SK-N-SH treated with all-trans-retinoic acid at 6 μM for 48 hours (cell line): ENCODE results near the gene ADAMTSL1.

Experiments used
- ATAC-seq: fragments of 200-7000 bp; cut with Tn5 transposase; 3 replicates; pipeline ENCODE4 v1.9.1; 2020; ENCODE audit warnings: mild to moderate bottlenecking, moderate library complexity
- BACH2 ChIP-seq: fragments of 250-450 bp; sonication (Bioruptor Pico); IDR thresholded peaks from 2 replicates; pipeline ENCODE4 v1.9.0; 2021; ENCODE audit warnings: mild to moderate bottlenecking, borderline replicate concordance
- CSDC2 ChIP-seq: fragments of 250-450 bp; sonication (Bioruptor Pico); IDR thresholded peaks from 2 replicates; pipeline ENCODE4 v1.5.0; 2020; ENCODE audit warnings: mild to moderate bottlenecking, moderate library complexity
- CSRNP3 ChIP-seq: fragments of 250-450 bp; sonication (Bioruptor Pico); IDR thresholded peaks from 2 replicates; pipeline ENCODE4 v1.5.1; 2021; ENCODE audit warnings: mild to moderate bottlenecking, moderate library complexity
- ESRRG ChIP-seq: fragments of 250-450 bp; sonication (Bioruptor Pico); IDR thresholded peaks from 2 replicates; pipeline ENCODE4 v1.6.1; 2021; ENCODE audit warnings: mild to moderate bottlenecking
- GLIS3 ChIP-seq: fragments of 250-450 bp; sonication (Bioruptor Pico); IDR thresholded peaks from 2 replicates; pipeline ENCODE4 v1.5.0; 2020; ENCODE audit warnings: mild to moderate bottlenecking, moderate library complexity
- ISL1 ChIP-seq: fragments of 250-450 bp; sonication (Bioruptor Pico); IDR thresholded peaks from 2 replicates; pipeline ENCODE4 v2.1.2; 2022; ENCODE audit warnings: mild to moderate bottlenecking, moderate library complexity
- OSR1 ChIP-seq: fragments of 250-450 bp; sonication (Bioruptor Pico); IDR thresholded peaks from 2 replicates; pipeline ENCODE4 v1.8.0; 2022; ENCODE audit warnings: moderate library complexity, mild to moderate bottlenecking, inconsistent platforms
- PATZ1 ChIP-seq: fragments of 250-450 bp; sonication (Bioruptor Pico); IDR thresholded peaks from 2 replicates; pipeline ENCODE4 v1.8.0; 2020; ENCODE audit warnings: mild to moderate bottlenecking, moderate library complexity, borderline replicate concordance
- POU6F1 ChIP-seq: fragments of 250-450 bp; sonication (Bioruptor Pico); IDR thresholded peaks from 2 replicates; pipeline ENCODE4 v1.8.0; 2021; ENCODE audit warnings: low read depth, mild to moderate bottlenecking, moderate library complexity, borderline replicate concordance
- PPARA ChIP-seq: fragments of 250-450 bp; sonication (Bioruptor Pico); IDR thresholded peaks from 2 replicates; pipeline ENCODE4 v1.5.0; 2020; ENCODE audit warnings: mild to moderate bottlenecking, borderline replicate concordance
- RARB ChIP-seq: fragments of 250-450 bp; sonication (Bioruptor Pico); IDR thresholded peaks from 2 replicates; pipeline ENCODE4 v1.8.0; 2021; ENCODE audit warnings: mild to moderate bottlenecking, moderate library complexity
- SNAI2 ChIP-seq: fragments of 250-450 bp; sonication (Bioruptor Pico); IDR thresholded peaks from 2 replicates; pipeline ENCODE4 v1.5.0; 2020; ENCODE audit warnings: mild to moderate bottlenecking, moderate library complexity
- TCF4 ChIP-seq: fragments of 250-450 bp; sonication (Bioruptor Pico); IDR thresholded peaks from 2 replicates; pipeline ENCODE4 v1.8.0; 2021; ENCODE audit warnings: mild to moderate bottlenecking, moderate library complexity, borderline replicate concordance
- TOX ChIP-seq: fragments of 250-450 bp; sonication (Bioruptor Pico); IDR thresholded peaks from 2 replicates; pipeline ENCODE4 v1.8.0; 2021; ENCODE audit warnings: mild to moderate bottlenecking, moderate library complexity, borderline replicate concordance
- TSHZ2 ChIP-seq: fragments of 250-450 bp; sonication (Bioruptor Pico); IDR thresholded peaks from 2 replicates; pipeline ENCODE4 v1.5.0; 2020; ENCODE audit warnings: mild to moderate bottlenecking, moderate library complexity
- ZFP3 ChIP-seq: fragments of 250-450 bp; sonication (Bioruptor Pico); IDR thresholded peaks from 2 replicates; pipeline ENCODE4 v1.5.0; 2020; ENCODE audit warnings: mild to moderate bottlenecking, moderate library complexity
- ZFP30 ChIP-seq: fragments of 450-650 bp; formaldehyde crosslinking; IDR thresholded peaks from 2 replicates; pipeline ENCODE4 v1.5.0; 2022; ENCODE audit warnings: mild to moderate bottlenecking, moderate library complexity
- ZNF565 ChIP-seq: fragments of 450-650 bp; formaldehyde crosslinking; conservative IDR thresholded peaks from 2 replicates; pipeline ENCODE4 v1.5.0; 2020; ENCODE audit warnings: low read depth, mild to moderate bottlenecking, moderate library complexity
- ZNF70 ChIP-seq: fragments of 450-650 bp; formaldehyde crosslinking; IDR thresholded peaks from 2 replicates; pipeline ENCODE4 v1.5.0; 2020; ENCODE audit warnings: mild to moderate bottlenecking, moderate library complexity
- ZNF8 ChIP-seq: fragments of 450-650 bp; formaldehyde crosslinking; IDR thresholded peaks from 2 replicates; pipeline ENCODE4 v1.5.0; 2020; ENCODE audit warnings: mild to moderate bottlenecking, moderate library complexity

ADAMTSL1 gene

GRCh38 chr9:18665947-18666346 is 192.0 kb downstream of the ADAMTSL1 start:
- no peak for ATAC-seq
- TF ChIP-seq ZNF565 (no peak), POU6F1 (CRISPR knock-in tag) (no peak), RARB (CRISPR knock-in tag) (no peak), TCF4 (CRISPR knock-in tag) (no peak), SNAI2 (CRISPR knock-in tag) (no peak), GLIS3 (CRISPR knock-in tag) (no peak), PPARA (no peak), ESRRG (CRISPR knock-in tag) (no peak), ISL1 (no peak), BACH2 (CRISPR knock-in tag) (no peak), CSRNP3 (CRISPR knock-in tag) (no peak), CSDC2 (no peak), TOX (no peak), ZNF70 (CRISPR knock-in tag) (no peak), ZFP3 (CRISPR knock-in tag) (no peak)

- TF ChIP-seq ZNF8 (CRISPR knock-in tag) = no peak
- no peak for TF ChIP-seq ZNF565
- TF ChIP-seq TSHZ2 (CRISPR knock-in tag) = no peak
- no peak for TF ChIP-seq CSRNP3 (CRISPR knock-in tag)
- no peak for TF ChIP-seq ESRRG (CRISPR knock-in tag)
- no peak for TF ChIP-seq PATZ1
- TF ChIP-seq CSDC2 = no peak
- no peak for ATAC-seq
Measured at GRCh38 chr9:18666348-18666747, 192.4 kb downstream of the ADAMTSL1 start.

GRCh38 chr9:18666986-18667772 is 193.2 kb downstream of the ADAMTSL1 start:
- no peak for ATAC-seq
- no peak for TF ChIP-seq ZNF70 (CRISPR knock-in tag)
- TF ChIP-seq TSHZ2 (CRISPR knock-in tag) = no peak
- TF ChIP-seq POU6F1 (CRISPR knock-in tag) = no peak
- no peak for TF ChIP-seq OSR1 (CRISPR knock-in tag)
- no peak for TF ChIP-seq BACH2 (CRISPR knock-in tag)
- no peak for TF ChIP-seq ZFP30 (CRISPR knock-in tag)
- no peak for TF ChIP-seq CSDC2
- no peak for TF ChIP-seq RARB (CRISPR knock-in tag)
- no peak for TF ChIP-seq PPARA
